Osteoblast (primary cell): Measurements from ENCODE around the gene GSK3A. TPM values are rescaled to one million over a fixed set of nuclear protein-coding genes. Genes with fewer than 3 reads are reported as not detected.
"Not testable (repeated sequence)": the region's sequence is repeated elsewhere in the genome, so short reads cannot be mapped to it uniquely, and the experiment has no call there.

ENCODE experiments used
- DNase-seq: peaks from one replicate; pipeline ENCODE4 v3.0.0; 2011; ENCODE audit warnings: low spot score, mixed read lengths; ENCODE audit not compliant: insufficient read length; ENCODE audit errors: missing footprints
- H2AFZ ChIP-seq: 2 replicates; pipeline ENCODE4 v1.6.0; 2011; ENCODE audit warnings: mild to moderate bottlenecking, low read length
- H3K27ac ChIP-seq: 2 replicates; pipeline ENCODE4 v1.5.1; 2011; ENCODE audit warnings: mild to moderate bottlenecking, low read depth, low read length, moderate library complexity
- H3K27me3 ChIP-seq: 2 replicates; pipeline ENCODE4 v1.6.0; 2012; ENCODE audit warnings: mild to moderate bottlenecking, control low read depth, inconsistent platforms, low read length, moderate library complexity; ENCODE audit not compliant: insufficient read depth
- H3K36me3 ChIP-seq: 2 replicates; pipeline ENCODE4 v1.5.1; 2011; ENCODE audit warnings: mild to moderate bottlenecking, low read length, control low read depth, moderate library complexity; ENCODE audit not compliant: insufficient read depth
- H3K4me1 ChIP-seq: 2 replicates; pipeline ENCODE4 v1.5.1; 2011; ENCODE audit warnings: mild to moderate bottlenecking, low read length, control low read depth, moderate library complexity; ENCODE audit not compliant: insufficient read depth
- H3K4me2 ChIP-seq: 2 replicates; pipeline ENCODE4 v1.6.0; 2011; ENCODE audit warnings: mild to moderate bottlenecking, low read length; ENCODE audit not compliant: insufficient read depth
- H3K4me3 ChIP-seq: fragments of 200-600 bp; sonication (generic); 3 replicates; pipeline ENCODE4 v1.5.1; 2012; ENCODE audit warnings: mild to moderate bottlenecking, low read length, inconsistent platforms; ENCODE audit not compliant: insufficient read depth
- H3K79me2 ChIP-seq: 2 replicates; pipeline ENCODE4 v1.6.0; 2012; ENCODE audit warnings: mild to moderate bottlenecking, low read length, control low read depth, inconsistent platforms; ENCODE audit not compliant: insufficient read depth
- H3K9me3 ChIP-seq: 2 replicates; pipeline ENCODE4 v1.5.1; 2011; ENCODE audit warnings: low read depth, low read length, control low read depth
- H4K20me1 ChIP-seq: 2 replicates; pipeline ENCODE4 v1.6.0; 2012; ENCODE audit warnings: mild to moderate bottlenecking, low read length, control low read depth; ENCODE audit not compliant: insufficient read depth
- CTCF ChIP-seq: IDR thresholded peaks from 2 replicates; pipeline ENCODE4 v1.5.1; 2011; ENCODE audit warnings: mild to moderate bottlenecking, low read depth, low read length, moderate library complexity; ENCODE audit errors: extremely low read depth
- total RNA-seq: library from RNA; depleted of rRNA; stranded (reverse); fragments of >200 nt; gene quantifications from 2 replicates; pipeline ENCODE4 v1.2.3, GENCODE V29; 2012

GSK3A gene
- total RNA-seq, 1 donor: 18.1 TPM

GRCh38 chr19:42267644-42268141 is 25.3 kb upstream of the GSK3A start:
- TF ChIP-seq CTCF: no peak
- Histone ChIP-seq H3K4me3 (peak overlapping the region; percentile 92), H2AFZ (peak overlapping the region; percentile 99), H3K9me3 (no peaks in the 10 kb centered on the region), H3K79me2 (peaks cover 32% of the 10 kb centered on the region), H4K20me1 (peaks cover 2% of the 10 kb centered on the region), H3K4me1 (peaks cover 28% of the 10 kb centered on the region), H3K27me3 (no peaks in the 10 kb centered on the region), H3K27ac (peak overlapping the region; percentile 100), H3K36me3 (peaks cover 5% of the 10 kb centered on the region), H3K4me2 (peak overlapping the region; percentile 99)
- DNase-seq: no peak

- Histone ChIP-seq H3K4me2 (peak overlapping the region; percentile 99), H2AFZ (peak overlapping the region; percentile 99), H3K79me2 (peaks cover 26% of the 10 kb centered on the region), H3K4me1 (peaks cover 28% of the 10 kb centered on the region)
- not testable (repeated sequence) for H3K4me3 ChIP-seq, H4K20me1 ChIP-seq, H3K27ac ChIP-seq, DNase-seq, H3K9me3 ChIP-seq, H3K27me3 ChIP-seq, H3K36me3 ChIP-seq
Measured at GRCh38 chr19:42266928-42267603, 24.7 kb upstream of the GSK3A start.

GRCh38 chr19:42266105-42266504 is 23.7 kb upstream of the GSK3A start:
- H2AFZ ChIP-seq: not testable (repeated sequence)
- H3K4me1 ChIP-seq: peaks cover 23% of the 10 kb centered on the region

GRCh38 chr19:42261763-42262162 is 19.4 kb upstream of the GSK3A start:
- no peak overlapping the region for H2AFZ ChIP-seq
- no peak overlapping the region for H3K27ac ChIP-seq
- H3K4me3 ChIP-seq: no peak overlapping the region
- H3K36me3 ChIP-seq: no peaks in the 10 kb centered on the region
- no peaks in the 10 kb centered on the region for H3K9me3 ChIP-seq
- H3K27me3 ChIP-seq: no peaks in the 10 kb centered on the region
- no peak for DNase-seq
- no peaks in the 10 kb centered on the region for H4K20me1 ChIP-seq
- TF ChIP-seq CTCF: no peak
- H3K4me2 ChIP-seq: no peak overlapping the region
- no peaks in the 10 kb centered on the region for H3K4me1 ChIP-seq
- H3K79me2 ChIP-seq: no peaks in the 10 kb centered on the region

More at GRCh38 chr19:42266105-42266504, 23.7 kb upstream of the GSK3A start:
- not testable (repeated sequence) for H3K27ac ChIP-seq, H3K4me3 ChIP-seq, H4K20me1 ChIP-seq, H3K27me3 ChIP-seq, DNase-seq, H3K4me2 ChIP-seq, H3K9me3 ChIP-seq, H3K36me3 ChIP-seq
- H3K79me2 ChIP-seq: peaks cover 16% of the 10 kb centered on the region

GRCh38 chr19:42257842-42258241 is 15.4 kb upstream of the GSK3A start:
- not testable (repeated sequence) for H3K27me3 ChIP-seq, H4K20me1 ChIP-seq, H3K4me3 ChIP-seq, H2AFZ ChIP-seq, H3K4me2 ChIP-seq, DNase-seq, H3K9me3 ChIP-seq, H3K36me3 ChIP-seq, H3K27ac ChIP-seq
- peaks cover 13% of the 10 kb centered on the region for H3K4me1 ChIP-seq
- H3K79me2 ChIP-seq: peaks cover 18% of the 10 kb centered on the region
